Prostate gland (tissue), 2 donors: ENCODE data around the gene SLC38A3.

ENCODE experiments used
- CTCF ChIP-seq, 4 experiments: fragments of 200-600 bp in 2 of 4; fragments of 450-650 bp in 2 of 4; sonication (generic) in 2 of 4; IDR thresholded peaks; 1 replicate in 3 of 4; 2 replicates in 1 of 4; pipeline ENCODE4 v1.5.1; 2016 to 2019; ENCODE audit warnings: antibody characterized with exemption in 4 of 4, mild to moderate bottlenecking in 2 of 4, moderate library complexity in 2 of 4
- POLR2A ChIP-seq: fragments of 450-650 bp; IDR thresholded peaks from one replicate; pipeline ENCODE4 v1.6.1; 2016; ENCODE audit warnings: antibody characterized with exemption, mild to moderate bottlenecking

GRCh38 chr3:50192124-50192523, 12.9 kb upstream of the SLC38A3 start:
- TF ChIP-seq POLR2A (no peak), CTCF (IDR thresholded peaks at IDR 0.05) (no peak)
